Brain microvascular endothelial cell (primary cell): Measurements from ENCODE around the gene GRHL3.

ENCODE experiments used
- DNase-seq: peaks from one replicate; pipeline ENCODE4 v3.0.0-alpha.2; 2020
- H3K27ac ChIP-seq: fragments of 250-450 bp; sonication (Bioruptor Pico); 2 replicates; pipeline ENCODE4 v1.5.1; 2020; ENCODE audit warnings: mild to moderate bottlenecking, moderate library complexity
- H3K27me3 ChIP-seq: fragments of 250-450 bp; sonication (Bioruptor Pico); replicated peaks from 2 replicates; pipeline ENCODE4 v1.5.1; 2020; ENCODE audit warnings: mild to moderate bottlenecking
- H3K36me3 ChIP-seq: fragments of 250-450 bp; sonication (Bioruptor Pico); replicated peaks from 2 replicates; pipeline ENCODE4 v1.5.1; 2020; ENCODE audit warnings: mild to moderate bottlenecking
- H3K4me3 ChIP-seq: 2 replicates; pipeline ENCODE4 v1.5.1; 2011; ENCODE audit warnings: low read depth, mild to moderate bottlenecking, control low read depth, low read length, moderate library complexity
- CTCF ChIP-seq: IDR thresholded peaks from 2 replicates; pipeline ENCODE4 v1.5.1; 2011; ENCODE audit warnings: low read depth, mild to moderate bottlenecking, moderate library complexity, low read length, control low read depth, inconsistent platforms; ENCODE audit errors: missing control alignments
- in situ Hi-C: cut with HindIII; loops from 2 replicates; pipeline ENCODE4 v1.10.0; 2017; ENCODE audit warnings: low sequenced_read_pairs, low pct_ligation_motif_present

The GRHL3 gene

GRCh38 chr1:24341260-24341659 lies 22.1 kb downstream of the GRHL3 start:
- in situ Hi-C loops: no loop called here
- TF ChIP-seq CTCF: no peak
- no peak overlapping the region for H3K4me3 ChIP-seq
- no peak for DNase-seq
- no peaks in the 10 kb centered on the region for H3K36me3 ChIP-seq
- H3K27me3 ChIP-seq: peaks cover 10% of the 10 kb centered on the region
- no peak overlapping the region for H3K27ac ChIP-seq

DNA sequence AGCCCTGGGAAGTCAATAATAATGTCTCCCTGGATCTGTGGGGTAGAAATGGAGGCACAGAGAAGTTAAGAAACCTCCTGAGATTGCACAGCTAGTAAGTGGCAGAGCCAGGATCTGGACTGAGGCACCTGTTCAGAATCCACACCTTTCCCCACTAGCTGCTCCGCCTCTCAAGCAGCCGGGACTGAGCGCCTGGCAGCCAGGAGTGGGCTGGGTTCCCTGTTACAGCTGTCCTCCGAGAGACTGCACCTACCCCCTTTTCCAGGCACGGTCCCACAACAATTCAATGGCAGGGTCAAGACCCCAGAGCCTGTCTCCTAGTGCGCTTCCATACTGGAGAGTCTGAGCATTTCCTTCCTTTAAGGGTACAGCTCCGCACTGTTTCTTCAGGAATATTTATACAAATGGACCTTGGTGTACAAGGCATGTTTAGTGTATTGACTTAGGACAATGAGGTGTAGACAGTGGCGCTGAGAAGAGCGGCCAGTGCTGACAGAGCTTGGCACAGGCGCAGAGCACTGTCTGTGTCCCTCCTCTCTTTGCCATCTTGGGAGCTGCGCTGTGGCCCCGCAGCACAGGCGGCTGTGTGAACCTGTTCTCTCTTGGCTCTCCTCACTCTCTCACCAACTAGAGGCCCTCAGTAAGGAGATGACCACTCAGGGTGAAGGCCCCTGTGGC lies 24.4 kb downstream of the GRHL3 start:
- H3K36me3 ChIP-seq: no peaks in the 10 kb centered on the region
- peaks cover 10% of the 10 kb centered on the region for H3K27me3 ChIP-seq
- DNase-seq: no peak
- in situ Hi-C loops: no loop called here
- H3K4me3 ChIP-seq: no peak overlapping the region
- no peak overlapping the region for H3K27ac ChIP-seq
- no peak for TF ChIP-seq CTCF

GRCh38 chr1:24344090-24344742 lies 25.1 kb downstream of the GRHL3 start:
- Histone ChIP-seq H3K36me3 (no peaks in the 10 kb centered on the region), H3K27ac (no peak overlapping the region), H3K4me3 (no peak overlapping the region), H3K27me3 (peaks cover 10% of the 10 kb centered on the region)
- in situ Hi-C loops: no loop called here
- TF ChIP-seq CTCF: no peak
- DNase-seq: no peak

GRCh38 chr1:24345334-24345733 lies 26.2 kb downstream of the GRHL3 start:
- no peak for TF ChIP-seq CTCF
- Histone ChIP-seq H3K4me3 (no peak overlapping the region), H3K36me3 (no peaks in the 10 kb centered on the region), H3K27me3 (peaks cover 10% of the 10 kb centered on the region), H3K27ac (no peak overlapping the region)
- no peak for DNase-seq
- in situ Hi-C loops: no loop called here

DNA sequence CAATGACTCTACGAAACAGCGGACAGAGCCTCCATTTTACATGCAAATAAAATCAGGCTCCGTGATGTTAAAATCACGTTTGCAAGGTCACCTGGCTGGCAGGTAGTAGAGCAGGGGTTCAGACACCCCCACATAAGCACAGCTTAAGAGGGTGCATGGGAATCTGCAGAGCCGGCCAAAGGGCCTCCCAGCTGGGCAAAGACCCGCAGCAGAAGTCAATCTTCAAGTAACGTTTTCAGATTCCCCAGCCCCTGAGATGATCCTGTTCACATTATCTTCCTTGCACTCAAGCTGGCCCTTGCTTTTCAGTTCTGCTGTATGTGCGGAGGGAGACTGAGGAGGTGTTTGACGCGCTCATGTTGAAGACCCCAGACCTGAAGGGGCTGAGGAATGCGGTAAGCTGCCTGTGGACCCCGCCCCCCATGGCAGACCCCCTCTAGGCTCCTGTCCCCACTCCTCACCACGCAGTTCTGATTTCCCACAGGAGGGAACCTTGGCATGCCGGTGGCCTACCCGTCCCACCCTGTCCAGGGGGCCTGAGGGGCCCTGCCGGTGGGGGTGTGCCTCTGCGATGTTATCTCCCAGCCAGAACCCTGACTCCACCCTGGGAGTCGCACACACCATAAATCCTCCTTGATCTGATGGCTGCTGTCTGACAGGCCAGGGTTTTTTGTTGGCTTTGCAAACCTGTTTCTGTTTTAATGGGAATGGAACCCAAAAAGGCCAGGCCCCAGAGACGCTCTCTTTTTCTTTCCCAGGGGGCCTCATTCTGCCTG lies 28.2 kb downstream of the GRHL3 start:
- Histone ChIP-seq H3K36me3 (no peaks in the 10 kb centered on the region), H3K27me3 (peaks cover 10% of the 10 kb centered on the region), H3K27ac (no peak overlapping the region), H3K4me3 (no peak overlapping the region)
- DNase-seq: no peak
- in situ Hi-C loops: no loop called here
- TF ChIP-seq CTCF: no peak
